ENCODE data around the gene EIPR1.

EIPR1 gene

DNA sequence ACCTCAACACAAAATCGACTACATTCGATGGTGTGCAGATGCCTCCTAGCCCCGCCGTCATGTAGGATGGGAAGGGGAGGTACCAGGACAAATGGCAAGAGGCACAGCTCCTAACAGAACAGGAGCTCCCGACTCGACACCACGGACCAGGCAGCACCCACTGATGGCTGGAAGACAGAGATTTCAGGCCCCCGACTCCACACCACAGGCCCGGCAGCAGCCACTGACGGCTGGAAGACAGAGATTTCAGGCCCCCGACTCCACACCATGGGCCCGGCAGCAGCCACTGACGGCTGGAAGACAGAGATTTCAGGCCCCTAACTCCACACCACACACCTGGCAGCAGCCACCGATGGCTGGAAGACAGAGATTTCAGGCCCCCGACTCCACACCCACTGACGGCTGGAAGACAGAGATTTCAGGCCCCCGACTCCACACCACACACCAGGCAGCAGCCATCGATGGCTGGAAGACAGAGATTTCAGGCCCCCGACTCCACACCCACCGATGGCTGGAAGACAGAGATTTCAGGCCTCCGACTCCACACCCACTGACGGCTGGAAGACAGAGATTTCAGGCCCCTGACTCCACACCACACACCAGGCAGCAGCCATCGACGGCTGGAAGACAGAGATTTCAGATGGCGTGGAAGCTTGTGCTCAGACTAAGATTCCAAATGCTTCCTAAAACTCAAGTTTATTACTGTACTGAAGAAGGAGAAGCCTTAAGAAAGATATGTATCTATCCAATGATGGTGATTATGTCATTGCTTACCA lies 135.5 kb downstream of the EIPR1 start:
- peaks cover 1% of the 10 kb centered on the region for H3K9me3 Mint-ChIP-seq
- H3K27me3 Mint-ChIP-seq, result no peaks in the 10 kb centered on the region
- DNase-seq (ENCODE audit: low spot score in 2 of 2) (no peak), ATAC-seq (ENCODE audit: low read depth) (no peak)
- no peak overlapping the region for H3K27ac Mint-ChIP-seq
- peaks cover 13% of the 10 kb centered on the region for H3K4me1 Mint-ChIP-seq
- H3K36me3 Mint-ChIP-seq, result peaks cover 20% of the 10 kb centered on the region
- H3K4me3 Mint-ChIP-seq, result no peak overlapping the region

DNA sequence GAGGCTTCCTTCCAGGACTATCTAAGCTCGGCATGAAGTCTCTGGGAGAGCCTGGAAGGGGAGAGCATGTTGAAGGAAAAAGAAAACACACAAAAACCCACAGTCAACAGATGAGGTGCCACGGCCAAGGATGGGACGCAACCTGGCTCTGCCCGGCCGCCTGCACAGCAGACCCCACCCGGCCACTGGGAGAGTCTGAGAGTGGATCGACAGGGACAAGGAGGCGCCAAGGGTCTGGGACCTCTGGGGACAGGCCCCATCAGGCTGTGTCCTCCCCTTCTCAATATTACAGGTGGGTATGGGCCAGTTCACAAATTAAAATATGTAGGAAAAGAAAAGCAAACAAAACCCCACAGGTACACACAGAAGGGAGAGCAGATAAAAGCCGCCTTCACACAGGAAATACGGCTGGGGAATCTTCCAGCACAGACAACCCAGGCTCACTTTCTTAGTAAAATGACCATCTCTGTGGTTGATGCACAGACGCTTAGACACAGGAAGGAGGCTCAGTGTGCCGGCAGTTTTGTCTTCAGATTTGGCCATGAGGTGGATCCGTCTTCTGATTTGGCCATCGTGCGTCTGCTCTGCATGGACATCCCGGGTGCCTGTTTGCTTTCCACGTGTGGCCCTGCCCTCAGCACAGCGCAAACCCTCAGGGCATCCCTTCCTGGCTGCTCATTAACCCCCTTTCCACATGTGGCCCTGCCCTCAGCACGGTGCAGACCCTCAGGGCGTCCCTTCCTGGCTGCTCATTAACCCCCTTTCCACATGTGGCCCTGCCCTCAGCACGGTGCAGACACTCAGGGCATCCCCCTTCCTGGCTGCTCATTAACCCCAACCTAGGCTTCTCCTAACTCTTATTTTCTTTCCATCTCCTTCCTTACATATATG lies 138.4 kb downstream of the EIPR1 start:
- Mint-ChIP-seq H3K36me3 (peaks cover 15% of the 10 kb centered on the region), H3K9me3 (no peaks in the 10 kb centered on the region), H3K4me1 (peaks cover 11% of the 10 kb centered on the region), H3K4me3 (no peak overlapping the region), H3K27ac (no peak overlapping the region), H3K27me3 (no peaks in the 10 kb centered on the region)
- ATAC-seq (ENCODE audit: low read depth) (peak; percentile 27), DNase-seq (ENCODE audit: low spot score in 2 of 2) (no peak)

DNA sequence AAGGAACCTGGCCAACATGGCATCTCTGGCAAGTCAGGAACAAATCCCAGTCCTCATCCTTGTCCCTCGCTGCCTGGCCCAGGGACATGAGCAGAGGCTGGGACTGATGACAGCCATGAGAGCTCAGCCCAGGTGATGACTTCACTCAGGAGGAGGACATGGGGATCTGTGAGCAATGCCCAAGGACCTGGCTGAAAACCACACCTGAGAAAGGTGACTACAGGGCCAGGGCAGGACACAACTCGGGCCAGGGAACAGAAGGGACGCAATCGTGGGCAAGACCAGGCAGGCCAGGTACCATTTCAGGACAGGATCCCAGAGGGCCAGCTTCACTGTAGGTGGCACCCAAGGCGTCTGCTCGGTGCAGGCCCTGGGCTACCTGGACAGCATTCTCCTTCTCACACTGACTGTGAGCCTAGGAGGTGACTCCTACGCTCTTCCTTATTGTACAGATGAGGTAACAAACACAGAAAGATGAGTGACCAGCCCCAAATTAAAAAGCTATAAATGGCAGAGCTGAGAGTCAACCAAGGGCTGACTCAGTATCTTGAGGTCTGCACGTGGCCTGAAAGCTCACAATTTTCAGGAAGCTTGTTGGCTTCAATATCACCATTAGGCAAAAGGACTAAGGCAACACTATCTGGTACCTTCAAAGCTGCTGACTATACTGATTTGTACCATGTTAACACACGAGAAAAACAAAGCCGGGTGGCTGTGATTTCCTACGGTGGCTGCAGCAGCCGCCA lies 141.1 kb downstream of the EIPR1 start:
- Mint-ChIP-seq H3K4me3 (no peak overlapping the region), H3K9me3 (peaks cover 2% of the 10 kb centered on the region), H3K4me1 (peaks cover 5% of the 10 kb centered on the region), H3K27me3 (no peaks in the 10 kb centered on the region), H3K27ac (no peak overlapping the region), H3K36me3 (peaks cover 16% of the 10 kb centered on the region)
- ATAC-seq (ENCODE audit: low read depth) (no peak), DNase-seq (ENCODE audit: low spot score in 2 of 2) (no peak)

DNA sequence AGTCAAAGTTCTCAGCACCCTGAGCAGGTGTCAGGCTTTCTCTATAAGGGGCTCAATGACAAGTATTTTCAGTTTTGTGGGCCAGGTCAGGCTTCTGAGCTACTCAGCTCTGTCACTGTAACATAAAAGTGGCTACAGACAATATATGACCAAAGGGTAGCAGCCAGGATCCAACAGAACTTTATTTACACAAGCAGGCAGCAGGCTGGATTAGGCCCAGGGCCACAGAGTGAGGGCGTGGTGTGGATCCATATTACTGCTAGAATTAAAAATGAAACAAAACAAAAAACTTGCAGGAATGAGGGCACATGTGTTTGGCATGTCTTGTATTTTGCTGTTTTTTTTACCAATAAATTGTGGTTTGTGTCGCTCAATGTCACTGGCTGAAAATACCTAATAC lies 143.7 kb downstream of the EIPR1 start:
- no peak overlapping the region for H3K4me3 Mint-ChIP-seq
- peaks cover 22% of the 10 kb centered on the region for H3K36me3 Mint-ChIP-seq
- H3K4me1 Mint-ChIP-seq, result peaks cover 5% of the 10 kb centered on the region
- DNase-seq (ENCODE audit: low spot score in 2 of 2) (no peak), ATAC-seq (ENCODE audit: low read depth) (no peak)
- H3K9me3 Mint-ChIP-seq, result peaks cover 7% of the 10 kb centered on the region
- no peaks in the 10 kb centered on the region for H3K27me3 Mint-ChIP-seq
- no peak overlapping the region for H3K27ac Mint-ChIP-seq

DNA sequence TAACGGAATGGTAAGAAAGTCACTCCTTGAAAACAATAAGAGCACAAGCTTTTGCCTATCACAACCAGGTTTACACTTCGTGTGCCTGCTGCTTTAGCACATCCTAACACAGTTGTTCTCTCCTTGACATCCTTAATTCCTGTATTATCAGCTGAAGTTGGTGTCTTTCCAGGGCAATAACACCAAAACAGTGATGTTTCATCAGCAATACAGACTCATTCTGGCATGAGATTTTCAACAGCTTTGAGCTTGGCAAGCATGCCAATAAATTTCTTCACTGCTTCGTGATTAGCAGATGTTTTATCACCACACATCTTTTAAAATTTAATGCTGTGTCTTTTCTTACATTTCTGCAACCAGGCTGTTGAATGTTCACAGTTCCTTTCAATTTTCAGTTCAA lies 148.4 kb downstream of the EIPR1 start:
- H3K4me3 Mint-ChIP-seq, result no peak overlapping the region
- ATAC-seq (ENCODE audit: low read depth), result no peak
- H3K27ac Mint-ChIP-seq, result no peak overlapping the region
- H3K27me3 Mint-ChIP-seq, result no peaks in the 10 kb centered on the region
- H3K4me1 Mint-ChIP-seq, result peaks cover 4% of the 10 kb centered on the region
- DNase-seq (ENCODE audit: low spot score in 2 of 2), result no peak
- H3K36me3 Mint-ChIP-seq, result peaks cover 25% of the 10 kb centered on the region
- H3K9me3 Mint-ChIP-seq, result peaks cover 17% of the 10 kb centered on the region

DNA sequence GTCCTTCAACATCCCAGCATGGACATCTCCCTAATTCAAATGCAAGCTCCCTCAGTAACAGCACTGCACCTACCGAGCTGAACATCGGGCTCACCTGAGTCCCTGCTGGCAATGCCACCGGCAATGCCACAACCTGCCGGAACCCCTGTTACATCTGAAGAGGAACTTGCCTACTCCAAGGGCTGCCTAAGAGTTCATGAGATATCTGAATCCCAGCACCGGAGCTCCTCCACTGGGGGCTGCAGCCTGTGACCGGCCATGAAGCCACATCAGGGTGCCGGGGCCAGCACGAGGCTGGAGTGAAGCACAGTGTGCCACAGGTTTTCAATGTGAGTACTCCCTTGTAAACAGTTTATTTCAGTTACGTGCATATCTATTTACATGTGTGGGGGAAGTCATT lies 152.9 kb downstream of the EIPR1 start:
- DNase-seq (ENCODE audit: low spot score in 2 of 2) (no peak), ATAC-seq (ENCODE audit: low read depth) (no peak)
- Mint-ChIP-seq H3K36me3 (peaks cover 18% of the 10 kb centered on the region), H3K9me3 (peaks cover 16% of the 10 kb centered on the region), H3K27me3 (no peaks in the 10 kb centered on the region), H3K27ac (peak overlapping the region; percentile 88), H3K4me1 (peaks cover 20% of the 10 kb centered on the region), H3K4me3 (no peak overlapping the region)

DNA sequence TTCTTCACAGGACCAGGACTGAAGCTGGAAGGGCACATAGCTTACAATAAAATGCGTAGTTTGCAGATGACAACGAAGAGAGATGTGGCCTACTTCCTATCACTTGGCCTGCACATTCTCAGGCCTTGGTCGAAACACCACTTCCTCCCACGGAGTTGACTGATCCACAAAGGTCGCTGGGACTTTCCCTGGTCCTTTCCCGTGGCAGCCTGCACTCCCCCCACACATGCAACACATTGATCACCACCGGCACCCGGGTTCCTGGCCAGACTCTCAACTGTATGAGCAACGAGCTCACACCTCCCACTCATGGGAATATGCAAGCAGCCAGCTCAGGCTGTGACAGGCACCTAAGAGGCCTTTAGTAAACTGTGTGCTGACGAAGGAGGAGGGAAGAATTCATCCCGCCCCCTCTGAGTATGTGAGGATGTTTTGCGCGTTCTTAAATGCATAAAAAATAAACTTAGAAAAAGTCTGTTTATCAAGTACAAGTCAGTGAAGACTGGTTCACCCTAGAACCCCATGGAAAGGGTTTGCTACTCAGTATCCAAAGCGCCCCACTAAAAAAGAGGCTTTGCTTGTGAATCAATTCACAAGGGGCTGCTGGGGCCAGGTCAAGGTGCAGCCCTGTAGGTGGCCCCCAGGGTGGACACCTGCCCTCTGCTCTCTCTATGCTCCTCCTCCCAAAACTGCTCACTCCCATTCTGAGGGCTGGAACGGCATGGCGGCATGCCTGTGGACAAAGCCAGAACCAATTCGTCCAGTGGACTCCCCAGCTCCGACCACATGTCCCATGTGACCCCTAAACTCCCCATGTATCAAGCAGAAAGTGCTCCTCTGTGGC lies 154.3 kb downstream of the EIPR1 start:
- peaks cover 14% of the 10 kb centered on the region for H3K36me3 Mint-ChIP-seq
- H3K4me1 Mint-ChIP-seq, result peaks cover 20% of the 10 kb centered on the region
- no peaks in the 10 kb centered on the region for H3K27me3 Mint-ChIP-seq
- peaks cover 12% of the 10 kb centered on the region for H3K9me3 Mint-ChIP-seq
- ATAC-seq (ENCODE audit: low read depth) (peak; percentile 85), DNase-seq (ENCODE audit: low spot score in 2 of 2) (peak in 1 of 2 donors; percentile 25)
- H3K4me3 Mint-ChIP-seq, result no peak overlapping the region
- peak overlapping the region; percentile 88 for H3K27ac Mint-ChIP-seq

DNA sequence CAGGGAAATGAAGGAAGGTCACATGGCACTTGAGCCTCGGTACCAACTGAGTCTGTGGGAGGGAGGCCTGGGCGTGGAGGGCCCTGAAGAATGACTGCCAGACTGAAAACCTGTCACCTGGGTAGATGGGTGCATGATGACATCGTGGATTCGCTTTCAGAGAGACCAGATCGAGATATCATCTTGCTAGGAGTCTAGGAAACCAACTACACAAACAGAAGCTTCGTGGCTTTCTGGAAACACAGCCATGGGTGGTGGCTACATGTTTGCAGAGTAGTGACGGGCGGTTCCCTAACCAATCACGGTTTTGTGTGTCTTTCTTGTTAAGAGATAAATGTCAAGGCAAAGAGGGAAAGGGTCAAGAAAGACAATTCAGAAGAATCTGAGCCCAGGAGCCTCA lies 155.0 kb downstream of the EIPR1 start:
- peak; percentile 34 for ATAC-seq (ENCODE audit: low read depth)

DNA sequence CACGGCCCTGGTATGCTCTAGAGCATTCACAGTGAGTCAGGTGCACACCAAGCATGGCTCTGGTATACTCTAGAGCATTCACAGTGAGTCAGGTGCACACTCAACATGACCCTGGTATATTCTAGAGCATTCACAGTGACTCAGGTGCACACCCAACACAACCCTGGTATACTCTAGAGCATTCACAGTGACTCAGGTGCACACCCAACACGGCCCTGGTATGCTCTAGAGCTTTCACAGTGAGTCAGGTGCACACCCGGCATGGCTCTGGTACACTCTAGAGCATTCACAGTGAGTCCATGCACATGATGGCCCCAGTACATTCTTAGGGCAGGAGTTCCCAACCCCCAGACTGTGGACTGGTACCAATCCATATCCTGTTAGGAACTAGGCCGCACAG lies 158.1 kb downstream of the EIPR1 start:
- Mint-ChIP-seq H3K9me3 (peaks cover 3% of the 10 kb centered on the region), H3K4me3 (no peak overlapping the region), H3K4me1 (peaks cover 24% of the 10 kb centered on the region), H3K27me3 (no peaks in the 10 kb centered on the region), H3K27ac (no peak overlapping the region), H3K36me3 (peaks cover 4% of the 10 kb centered on the region)
- ATAC-seq (ENCODE audit: low read depth) (no peak), DNase-seq (ENCODE audit: low spot score in 2 of 2) (no peak)

More for the DNA sequence above, 155.0 kb downstream of the EIPR1 start:
- Mint-ChIP-seq H3K27ac (peak overlapping the region; percentile 88), H3K4me3 (no peak overlapping the region), H3K4me1 (peaks cover 20% of the 10 kb centered on the region), H3K9me3 (peaks cover 11% of the 10 kb centered on the region), H3K36me3 (peaks cover 14% of the 10 kb centered on the region), H3K27me3 (no peaks in the 10 kb centered on the region)
- no peak for DNase-seq (ENCODE audit: low spot score in 2 of 2)

DNA sequence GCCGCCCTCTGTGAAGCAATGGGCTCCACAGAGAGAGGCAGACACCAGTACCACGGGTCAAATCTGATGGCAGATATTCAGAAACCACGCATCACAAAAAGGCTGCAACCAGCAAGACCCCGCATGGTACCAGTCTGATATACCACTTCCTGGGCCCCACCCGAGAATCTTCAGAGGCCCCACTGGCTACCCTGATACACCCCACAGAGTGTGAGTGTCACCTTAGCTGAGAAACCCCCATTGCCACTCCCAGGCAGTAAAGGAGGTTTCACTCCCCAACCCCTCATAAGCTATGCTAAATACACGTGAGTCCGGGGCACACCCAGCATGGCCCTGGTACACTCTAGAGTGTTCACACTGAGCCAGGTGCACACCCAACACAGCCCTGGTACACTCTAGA lies 160.0 kb downstream of the EIPR1 start:
- peaks cover 6% of the 10 kb centered on the region for H3K36me3 Mint-ChIP-seq
- H3K4me1 Mint-ChIP-seq, result peaks cover 7% of the 10 kb centered on the region
- no peak overlapping the region for H3K4me3 Mint-ChIP-seq
- H3K27ac Mint-ChIP-seq, result no peak overlapping the region
- H3K27me3 Mint-ChIP-seq, result no peaks in the 10 kb centered on the region
- H3K9me3 Mint-ChIP-seq, result peaks cover 2% of the 10 kb centered on the region
- ATAC-seq (ENCODE audit: low read depth) (no peak), DNase-seq (ENCODE audit: low spot score in 2 of 2) (no peak)

DNA sequence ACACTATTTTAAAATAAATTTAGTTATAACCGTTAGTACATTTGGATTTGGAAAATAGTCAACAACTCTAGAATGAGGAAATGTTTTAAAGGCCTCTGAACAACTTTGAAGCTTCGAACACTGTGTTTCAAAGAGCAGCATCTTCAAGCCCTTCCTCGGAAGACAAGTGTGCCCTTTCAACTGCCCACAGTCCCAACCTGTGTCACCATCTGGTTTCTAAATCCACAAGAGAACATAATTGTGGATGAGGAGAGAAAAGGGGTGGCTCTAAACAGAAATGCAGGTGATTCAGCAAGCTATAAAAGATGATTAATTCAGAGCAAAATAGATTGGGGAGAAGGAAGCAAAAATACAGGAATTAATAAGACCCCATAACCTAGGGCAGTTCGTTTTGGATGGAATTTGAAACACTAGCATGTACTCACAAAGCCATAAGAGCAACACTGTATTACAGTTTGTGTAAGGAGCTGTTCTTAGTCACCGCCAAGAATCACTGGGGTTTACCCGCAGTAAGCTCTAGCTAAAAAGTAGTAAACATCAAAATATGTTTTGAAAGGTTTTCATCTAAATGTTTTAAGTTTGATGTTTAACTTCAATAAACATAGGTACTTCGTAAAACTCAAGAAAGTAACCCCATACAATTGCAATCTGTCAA lies 160.7 kb downstream of the EIPR1 start:
- Mint-ChIP-seq H3K4me1 (peaks cover 4% of the 10 kb centered on the region), H3K36me3 (peaks cover 8% of the 10 kb centered on the region), H3K4me3 (no peak overlapping the region), H3K27me3 (no peaks in the 10 kb centered on the region), H3K9me3 (peaks cover 2% of the 10 kb centered on the region), H3K27ac (no peak overlapping the region)
- no peak for DNase-seq (ENCODE audit: low spot score in 2 of 2)
- ATAC-seq (ENCODE audit: low read depth), result no peak

DNA sequence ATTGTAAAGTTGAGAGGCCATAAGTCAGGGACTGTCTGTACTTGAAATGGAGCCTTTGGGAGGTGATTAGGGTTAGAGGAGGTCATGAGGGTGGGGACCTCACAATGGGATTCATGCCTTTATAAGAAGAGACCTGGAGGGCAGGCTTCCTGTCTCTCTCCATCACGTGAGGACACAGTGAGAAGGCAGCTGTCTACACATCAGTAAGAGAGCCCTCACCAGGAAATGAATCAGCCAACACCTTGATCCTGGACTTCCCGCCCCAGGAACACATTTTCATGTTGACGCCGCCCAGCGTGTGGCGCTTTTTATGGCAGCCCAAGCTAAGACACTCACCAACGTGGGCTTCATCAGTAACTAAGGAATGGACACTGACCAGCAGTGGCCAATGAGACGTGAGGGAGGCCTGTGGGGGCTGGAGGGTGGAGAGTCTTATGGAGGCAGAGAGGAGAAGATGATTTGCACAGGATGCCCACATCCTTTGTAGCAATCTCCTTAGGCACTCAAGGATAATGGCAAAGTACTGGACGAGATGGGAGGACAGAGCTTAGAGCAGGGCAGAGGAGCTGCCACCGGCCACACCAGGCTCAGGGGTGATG lies 162.7 kb downstream of the EIPR1 start:
- Mint-ChIP-seq H3K9me3 (no peaks in the 10 kb centered on the region), H3K4me1 (peaks cover 7% of the 10 kb centered on the region), H3K36me3 (peaks cover 19% of the 10 kb centered on the region), H3K27me3 (no peaks in the 10 kb centered on the region), H3K4me3 (no peak overlapping the region), H3K27ac (no peak overlapping the region)
- ATAC-seq (ENCODE audit: low read depth), result no peak
- DNase-seq (ENCODE audit: low spot score in 2 of 2), result no peak

DNA sequence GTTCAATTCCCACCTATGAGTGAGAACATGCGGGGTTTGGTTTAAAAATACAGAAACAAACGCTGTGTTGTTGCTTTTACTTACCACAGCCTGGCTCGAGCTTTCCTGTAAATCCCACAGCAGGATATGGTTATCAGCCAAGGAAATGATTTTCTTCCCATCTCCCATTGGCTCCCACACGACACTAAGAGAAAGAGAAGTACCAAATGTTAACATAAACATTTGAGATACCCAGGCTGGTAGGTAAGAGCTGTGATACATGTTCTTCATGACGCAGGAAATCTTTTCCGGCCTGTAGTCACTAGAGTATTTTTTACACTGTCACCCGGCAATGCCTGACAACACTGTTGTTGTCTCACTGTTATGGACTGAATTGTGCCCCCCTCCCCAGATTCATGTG lies 163.6 kb downstream of the EIPR1 start:
- DNase-seq (ENCODE audit: low spot score in 2 of 2), result no peak
- H3K4me3 Mint-ChIP-seq, result no peak overlapping the region
- H3K4me1 Mint-ChIP-seq, result peaks cover 7% of the 10 kb centered on the region
- no peak overlapping the region for H3K27ac Mint-ChIP-seq
- no peaks in the 10 kb centered on the region for H3K9me3 Mint-ChIP-seq
- no peaks in the 10 kb centered on the region for H3K27me3 Mint-ChIP-seq
- no peak for ATAC-seq (ENCODE audit: low read depth)
- H3K36me3 Mint-ChIP-seq, result peaks cover 25% of the 10 kb centered on the region

Data from memory B cell (primary cell).